CD8-positive, alpha-beta memory T cell (primary cell): Measurements from ENCODE around the gene PRSS36. TPM values are rescaled to one million over a fixed set of nuclear protein-coding genes. Genes with fewer than 3 reads are reported as not detected.

ENCODE experiments used
- CTCF ChIA-PET: fragments of 350-600 bp; sonication (Branson Sonifier 250); formaldehyde crosslinking; loops from one replicate; lab custom pipeline; 2021; ENCODE audit warnings: antibody characterized with exemption; lab: Charles Lee
- POLR2A ChIA-PET: fragments of 350-600 bp; sonication (Branson Sonifier 250); formaldehyde crosslinking; loops from one replicate; lab custom pipeline; 2021; ENCODE audit warnings: antibody characterized with exemption; lab: Charles Lee
- DNase-seq, 5 donors: peaks; one replicate each; pipeline versions ENCODE4 v3.0.0 to v3.0.0-alpha.2; 2020 to 2022; ENCODE audit warnings: mixed read lengths in 1 of 5
- H3K27ac ChIP-seq: one replicate; pipeline ENCODE4 v1.7.0; 2013; ENCODE audit warnings: low read depth, mild to moderate bottlenecking, low read length, moderate library complexity
- H3K27me3 ChIP-seq: 2 replicates; pipeline ENCODE4 v1.7.0; 2013; ENCODE audit warnings: low read length, mild to moderate bottlenecking; ENCODE audit not compliant: insufficient read depth, poor library complexity, severe bottlenecking
- H3K36me3 ChIP-seq: 2 replicates; pipeline ENCODE4 v1.7.0; 2013; ENCODE audit warnings: mild to moderate bottlenecking, low read length, moderate library complexity; ENCODE audit not compliant: insufficient read depth
- H3K4me1 ChIP-seq: 2 replicates; pipeline ENCODE4 v1.7.0; 2013; ENCODE audit warnings: mild to moderate bottlenecking, low read length, moderate library complexity; ENCODE audit not compliant: insufficient read depth
- H3K4me3 ChIP-seq: 2 replicates; pipeline ENCODE4 v1.7.0; 2013; ENCODE audit warnings: mild to moderate bottlenecking, low read length
- H3K9me3 ChIP-seq: 2 replicates; pipeline ENCODE4 v1.7.0; 2013; ENCODE audit warnings: mild to moderate bottlenecking, low read length
- H3K27ac Mint-ChIP-seq, 8 donors: one replicate each; pipeline ENCODE4 v1.8.0; 2020 to 2021; ENCODE audit warnings: mixed read lengths in 8 of 8, mild to moderate bottlenecking in 6 of 8, inconsistent platforms in 3 of 8, moderate library complexity in 3 of 8
- H3K27me3 Mint-ChIP-seq, 2 donors: one replicate each; pipeline ENCODE4 v1.8.0; 2020 to 2021; ENCODE audit warnings: mixed read lengths in 2 of 2, mild to moderate bottlenecking in 1 of 2, moderate library complexity in 1 of 2
- H3K36me3 Mint-ChIP-seq, 3 donors: one replicate each; pipeline ENCODE4 v1.8.0; 2020 to 2021; ENCODE audit warnings: mixed read lengths in 3 of 3, inconsistent platforms in 1 of 3, mild to moderate bottlenecking in 1 of 3
- H3K4me1 Mint-ChIP-seq, 3 donors: one replicate each; pipeline ENCODE4 v1.8.0; 2020 to 2021; ENCODE audit warnings: mixed read lengths in 3 of 3, inconsistent platforms in 1 of 3, mild to moderate bottlenecking in 1 of 3
- H3K4me3 Mint-ChIP-seq, 7 donors: one replicate each; pipeline ENCODE4 v1.8.0; 2020 to 2021; ENCODE audit warnings: mixed read lengths in 7 of 7, mild to moderate bottlenecking in 6 of 7, moderate library complexity in 4 of 7, inconsistent platforms in 2 of 7
- H3K9me3 Mint-ChIP-seq, 5 donors: one replicate each; pipeline ENCODE4 v1.8.0; 2020 to 2022; ENCODE audit warnings: mixed read lengths in 5 of 5, mild to moderate bottlenecking in 3 of 5, moderate library complexity in 2 of 5, inconsistent platforms in 1 of 5
- polyA plus RNA-seq: library from polyadenylated mRNA; unstranded; fragments of 300-500 nt; fragmentation: Illumina TruSeq; gene quantifications from one replicate; pipeline ENCODE4 v1.2.3, GENCODE V29; 2021
- total RNA-seq, 2 experiments: library from RNA; stranded (reverse); gene quantifications; one replicate each; pipeline ENCODE4 v1.2.3, GENCODE V29; 2021

PRSS36 gene
- total and polyA plus RNA-seq, 3 experiments from 2014 or later: 0.44 to 3.1 (median 0.61) TPM

DNA sequence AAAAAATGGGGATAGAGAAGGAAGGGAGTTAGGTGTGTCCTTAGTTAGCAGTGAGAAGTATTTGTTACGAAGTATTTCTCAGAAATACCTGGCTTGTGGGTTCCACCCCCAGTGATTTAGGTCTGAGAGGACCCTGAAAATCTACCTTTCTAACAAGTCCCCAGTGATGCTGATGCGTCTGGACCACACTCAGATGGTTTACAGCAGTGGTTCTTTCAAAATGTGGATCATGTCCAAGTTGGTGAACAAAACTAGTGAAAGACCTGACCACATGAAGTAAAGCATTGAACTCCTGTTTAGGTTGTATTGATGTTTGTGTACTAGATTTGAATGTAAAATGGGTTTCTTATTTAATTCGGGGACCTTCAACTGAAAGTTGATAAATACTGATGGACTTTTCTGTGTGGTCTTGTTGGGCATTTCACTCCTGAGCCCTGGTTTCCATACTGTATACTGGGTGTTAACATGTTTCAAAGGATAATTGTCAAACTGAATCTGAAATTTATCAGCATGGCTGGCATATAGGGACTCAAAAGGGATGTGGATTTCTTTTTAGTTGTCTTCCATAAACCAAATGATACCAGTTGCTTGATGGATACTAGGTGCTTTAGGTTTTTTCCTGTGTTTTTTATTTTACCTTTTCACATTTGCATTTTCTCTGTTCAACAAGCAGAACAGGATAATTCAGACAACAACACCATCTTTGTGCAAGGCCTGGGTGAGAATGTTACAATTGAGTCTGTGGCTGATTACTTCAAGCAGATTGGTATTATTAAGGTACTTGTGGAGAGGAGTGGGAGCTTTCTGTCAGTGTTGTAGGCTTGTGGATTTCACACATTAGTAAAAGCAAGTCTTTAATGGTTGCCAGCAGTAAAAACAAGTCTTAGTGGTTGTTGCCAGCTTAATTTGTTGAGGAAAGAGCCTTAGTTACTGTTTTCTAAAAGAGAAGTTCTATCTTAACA is 38.9 kb upstream of the PRSS36 start:
- Mint-ChIP-seq H3K27ac (peak overlapping the region in 7 of 8 donors; percentile 38 to 86 (median 68)), H3K36me3 (peaks cover 54 to 96% (median 57%) of the 10 kb centered on the region in 3 donors), H3K9me3 (no peaks in the 10 kb centered on the region), H3K4me1 (peaks cover 74 to 90% (median 87%) of the 10 kb centered on the region in 3 donors), H3K4me3 (peak overlapping the region in 5 of 7 donors; percentile 0 to 51 (median 21)), H3K27me3 (no peaks in the 10 kb centered on the region)
- Histone ChIP-seq H3K9me3 (no peaks in the 10 kb centered on the region), H3K27me3 (no peaks in the 10 kb centered on the region), H3K36me3 (peaks cover 90% of the 10 kb centered on the region), H3K4me3 (no peak overlapping the region), H3K27ac (no peak overlapping the region), H3K4me1 (peaks cover 59% of the 10 kb centered on the region)
- no peak for DNase-seq
- ChIA-PET CTCF (interaction anchor here (1.9 kb wide), 1 partner anchor 46 kb away, joined by 6 read pairs; no protein-coding TSS in a partner anchor), POLR2A (interaction anchor here (1.7 kb wide), 1 partner anchor 9 kb away, joined by 6 read pairs; the partner anchor contains the start of gene FUS)

DNA sequence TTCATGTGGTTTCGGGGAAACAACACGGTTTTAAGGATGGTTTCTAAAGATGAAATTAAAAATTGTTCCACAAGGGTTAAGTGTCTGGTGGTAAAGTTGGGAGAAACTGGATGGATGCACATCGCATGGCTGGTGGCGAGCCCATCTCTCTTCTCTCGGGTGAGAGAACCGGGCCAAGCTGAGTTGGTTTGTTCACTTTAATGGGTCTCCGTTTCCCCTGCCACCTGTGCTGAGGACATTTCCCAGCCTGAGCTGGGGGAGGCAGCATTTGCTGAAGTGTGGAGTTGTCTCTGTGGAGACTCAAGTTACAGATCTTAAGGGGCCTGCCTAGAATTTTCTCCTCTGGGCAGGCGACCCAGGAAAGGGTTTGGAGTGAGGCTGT is 37.9 kb upstream of the PRSS36 start:
- Histone ChIP-seq H3K27me3 (no peaks in the 10 kb centered on the region), H3K9me3 (no peaks in the 10 kb centered on the region), H3K36me3 (peaks cover 90% of the 10 kb centered on the region), H3K27ac (no peak overlapping the region), H3K4me1 (peaks cover 68% of the 10 kb centered on the region), H3K4me3 (no peak overlapping the region)
- ChIA-PET POLR2A (interaction anchor here (0.6 to 6.7 kb wide), 4 partner anchors 14 to 63 kb away, joined by 3 to 40 read pairs (median 6); partner anchors contain the start of gene PYCARD), CTCF (interaction anchor here (1.5 to 2.1 kb wide), 2 partner anchors 11 to 45 kb away, joined by 5 to 7 read pairs; no protein-coding TSS in a partner anchor)
- Mint-ChIP-seq H3K9me3 (no peaks in the 10 kb centered on the region), H3K27me3 (no peaks in the 10 kb centered on the region), H3K4me1 (peaks cover 79 to 91% (median 91%) of the 10 kb centered on the region in 3 donors), H3K36me3 (peaks cover 53 to 97% (median 60%) of the 10 kb centered on the region in 3 donors), H3K27ac (peak overlapping the region in 6 of 8 donors; percentile 10 to 85 (median 58)), H3K4me3 (peak overlapping the region in 2 of 7 donors; percentile 21 to 23)
- DNase-seq: no peak

DNA sequence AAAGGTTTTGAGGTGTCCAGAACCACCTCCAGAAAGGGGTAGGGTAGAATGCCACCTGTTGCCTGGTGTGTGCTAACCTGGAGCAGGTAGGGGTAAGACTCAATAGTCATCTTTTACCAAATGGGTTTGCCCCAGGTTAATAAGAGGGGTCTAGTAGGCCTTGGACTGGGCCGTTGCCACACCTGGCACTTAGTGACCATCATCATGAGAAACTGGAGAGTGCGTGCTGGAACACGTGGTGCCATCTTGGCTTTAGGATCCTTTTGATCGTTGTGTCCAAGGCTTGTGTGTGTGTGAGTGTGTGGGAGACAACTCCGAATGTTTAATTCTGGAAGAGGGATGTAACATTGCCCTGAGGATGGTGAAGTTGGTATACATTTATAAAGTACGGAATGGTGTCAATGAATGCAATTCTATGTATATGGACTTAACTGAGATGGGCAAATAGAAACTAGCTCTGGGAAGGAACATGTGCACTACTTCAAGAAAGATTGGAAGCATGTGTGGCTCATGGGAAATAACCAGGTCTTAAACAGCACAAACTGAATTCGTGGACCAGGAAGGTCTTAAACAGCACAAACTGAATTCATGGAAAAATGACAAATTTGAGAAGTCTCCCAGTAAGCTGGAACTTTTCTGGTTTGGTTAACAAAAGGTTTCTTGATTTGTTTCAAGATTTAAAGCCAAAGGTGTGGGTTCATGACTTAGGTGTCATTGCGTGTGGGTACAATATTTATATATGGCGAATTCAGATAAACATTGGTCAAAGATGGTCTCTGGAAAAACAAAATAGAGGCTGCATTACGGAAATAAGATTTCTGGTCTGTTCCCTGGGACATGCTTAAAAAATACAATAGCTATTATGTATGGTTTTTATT is 37.3 kb upstream of the PRSS36 start:
- DNase-seq: no peak
- Mint-ChIP-seq H3K27ac (peak overlapping the region; percentile 64 to 85 (median 67)), H3K27me3 (no peaks in the 10 kb centered on the region), H3K4me1 (peaks cover 85 to 96% (median 96%) of the 10 kb centered on the region in 3 donors), H3K36me3 (peaks cover 57 to 97% (median 59%) of the 10 kb centered on the region in 3 donors), H3K4me3 (peak overlapping the region in 5 of 7 donors; percentile 9 to 34 (median 26)), H3K9me3 (no peaks in the 10 kb centered on the region)
- Histone ChIP-seq H3K9me3 (no peaks in the 10 kb centered on the region), H3K27ac (no peak overlapping the region), H3K27me3 (no peaks in the 10 kb centered on the region), H3K4me1 (peaks cover 75% of the 10 kb centered on the region), H3K4me3 (no peak overlapping the region), H3K36me3 (peaks cover 94% of the 10 kb centered on the region)
- ChIA-PET POLR2A (interaction anchor here (0.6 to 6.7 kb wide), 4 partner anchors 14 to 62 kb away, joined by 3 to 40 read pairs (median 6); partner anchors contain the start of gene PYCARD), CTCF (interaction anchor here (1.5 to 2.1 kb wide), 2 partner anchors 11 to 45 kb away, joined by 5 to 7 read pairs; no protein-coding TSS in a partner anchor)

DNA sequence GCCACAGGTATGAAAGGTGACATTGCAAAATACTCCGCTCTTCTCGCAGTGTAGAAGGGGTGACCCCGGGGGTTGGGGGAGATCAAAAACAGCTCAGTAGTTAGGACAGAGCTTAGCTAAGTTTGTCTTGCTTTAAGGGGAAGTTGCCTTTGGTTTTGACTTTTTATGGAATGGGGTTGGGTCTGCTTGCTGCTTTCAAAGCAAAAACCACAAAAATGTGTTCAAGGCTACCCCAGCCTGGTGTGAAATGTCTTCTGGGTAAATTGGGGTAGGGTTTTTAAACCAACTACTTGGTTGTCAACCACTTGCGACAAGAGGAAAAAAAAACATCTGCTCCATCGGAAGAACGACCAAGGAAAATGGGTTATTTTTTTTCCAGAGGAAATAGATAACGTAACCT is 36.3 kb upstream of the PRSS36 start:
- ChIA-PET POLR2A (interaction anchor here (6.7 kb wide), 1 partner anchor 15 kb away, joined by 40 read pairs; the partner anchor contains the start of gene PYCARD), CTCF (interaction anchor here (2.1 kb wide), 1 partner anchor 44 kb away, joined by 7 read pairs; no protein-coding TSS in a partner anchor)
- Mint-ChIP-seq H3K4me3 (peak overlapping the region; percentile 16 to 75 (median 62)), H3K9me3 (peaks cover 0 to 2% (median 0%) of the 10 kb centered on the region in 5 donors), H3K4me1 (peaks cover 86 to 97% (median 96%) of the 10 kb centered on the region in 3 donors), H3K36me3 (peaks cover 55 to 96% (median 59%) of the 10 kb centered on the region in 3 donors), H3K27ac (peak overlapping the region; percentile 2 to 82 (median 56)), H3K27me3 (no peaks in the 10 kb centered on the region)
- Histone ChIP-seq H3K4me1 (peaks cover 82% of the 10 kb centered on the region), H3K36me3 (peaks cover 89% of the 10 kb centered on the region), H3K27ac (no peak overlapping the region), H3K27me3 (no peaks in the 10 kb centered on the region), H3K4me3 (no peak overlapping the region), H3K9me3 (no peaks in the 10 kb centered on the region)
- no peak for DNase-seq

DNA sequence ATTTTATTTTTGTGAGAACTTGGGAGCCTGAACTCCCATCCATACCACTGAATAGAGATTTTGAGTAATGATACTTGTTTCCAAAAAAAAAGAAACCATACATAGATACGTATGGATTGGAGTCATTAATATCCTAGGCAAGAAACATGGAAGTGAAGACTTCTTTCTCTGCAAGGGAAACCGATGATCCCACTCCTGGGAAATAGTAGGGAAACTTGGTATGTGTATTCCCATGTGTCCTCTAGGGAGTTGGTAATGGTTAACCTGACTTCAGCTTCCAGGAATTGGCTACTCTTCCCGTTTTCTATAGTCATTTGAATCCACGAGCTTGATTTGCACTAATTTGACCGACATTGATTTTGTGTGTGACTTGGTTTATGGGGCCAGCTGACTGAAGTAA is 35.5 kb upstream of the PRSS36 start:
- no peaks in the 10 kb centered on the region for H3K27me3 ChIP-seq
- H3K4me3 ChIP-seq: no peak overlapping the region
- no peak overlapping the region for H3K27ac ChIP-seq
- Mint-ChIP-seq H3K36me3 (peaks cover 46 to 95% (median 54%) of the 10 kb centered on the region in 3 donors), H3K27me3 (peaks cover 0 to 2% of the 10 kb centered on the region in 2 donors), H3K4me3 (peak overlapping the region in 6 of 7 donors; percentile 31 to 72 (median 54)), H3K27ac (peak overlapping the region in 7 of 8 donors; percentile 4 to 82 (median 69)), H3K4me1 (peaks cover 85 to 91% (median 90%) of the 10 kb centered on the region in 3 donors), H3K9me3 (peaks cover 0 to 3% (median 0%) of the 10 kb centered on the region in 5 donors)
- no peak for DNase-seq
- peaks cover 82% of the 10 kb centered on the region for H3K4me1 ChIP-seq
- POLR2A ChIA-PET: interaction anchor here (6.7 kb wide), 1 partner anchor 16 kb away, joined by 40 read pairs; the partner anchor contains the start of gene PYCARD
- CTCF ChIA-PET: no interaction called here
- peaks cover 80% of the 10 kb centered on the region for H3K36me3 ChIP-seq
- H3K9me3 ChIP-seq: no peaks in the 10 kb centered on the region

DNA sequence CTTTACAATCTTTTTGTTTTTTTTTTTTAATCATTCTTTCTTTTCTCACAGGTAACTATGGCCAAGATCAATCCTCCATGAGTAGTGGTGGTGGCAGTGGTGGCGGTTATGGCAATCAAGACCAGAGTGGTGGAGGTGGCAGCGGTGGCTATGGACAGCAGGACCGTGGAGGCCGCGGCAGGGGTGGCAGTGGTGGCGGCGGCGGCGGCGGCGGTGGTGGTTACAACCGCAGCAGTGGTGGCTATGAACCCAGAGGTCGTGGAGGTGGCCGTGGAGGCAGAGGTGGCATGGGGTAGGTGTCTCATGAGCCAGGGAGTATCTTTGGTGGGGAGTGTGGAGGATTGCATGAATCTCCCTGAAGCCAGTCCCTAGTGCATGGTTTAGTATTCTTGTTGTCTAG is 35.0 kb upstream of the PRSS36 start:
- DNase-seq: no peak
- Mint-ChIP-seq H3K27ac (peak overlapping the region; percentile 4 to 94 (median 72)), H3K36me3 (peaks cover 42 to 93% (median 50%) of the 10 kb centered on the region in 3 donors), H3K9me3 (peaks cover 0 to 3% (median 0%) of the 10 kb centered on the region in 5 donors), H3K4me3 (peak overlapping the region; percentile 3 to 72 (median 51)), H3K27me3 (peaks cover 0 to 5% of the 10 kb centered on the region in 2 donors), H3K4me1 (peaks cover 82 to 88% (median 87%) of the 10 kb centered on the region in 3 donors)
- peaks cover 80% of the 10 kb centered on the region for H3K4me1 ChIP-seq
- peaks cover 76% of the 10 kb centered on the region for H3K36me3 ChIP-seq
- ChIA-PET POLR2A (interaction anchor here (0.6 to 6.7 kb wide), 5 partner anchors 10 to 42 kb away, joined by 3 to 40 read pairs (median 7); partner anchors contain the start of genes PYCARD and PYDC1), CTCF (interaction anchor here (0.6 to 3.5 kb wide), 2 partner anchors 11 to 43 kb away, joined by 3 to 12 read pairs; no protein-coding TSS in a partner anchor)
- no peak overlapping the region for H3K4me3 ChIP-seq
- no peak overlapping the region for H3K27ac ChIP-seq
- no peaks in the 10 kb centered on the region for H3K27me3 ChIP-seq
- H3K9me3 ChIP-seq: no peaks in the 10 kb centered on the region
